Smooth muscle cell (in vitro differentiated cells): ENCODE measurements around the gene UBA7. TPM values are rescaled to one million over a fixed set of nuclear protein-coding genes. Genes with fewer than 3 reads are reported as not detected.

ENCODE experiments used
- DNase-seq: peaks from one replicate; lab custom pipeline; 2025; ENCODE audit not compliant: unreplicated experiment; lab: John Stamatoyannopoulos, UW
- H2AFZ ChIP-seq: fragments of 200-600 bp; sonication (generic); 2 replicates; pipeline ENCODE4 v1.6.0; 2016; ENCODE audit warnings: antibody characterized with exemption, low read depth, mild to moderate bottlenecking
- H3F3A ChIP-seq: fragments of 200-600 bp; sonication (generic); 2 replicates; pipeline ENCODE4 v1.6.0; 2017; ENCODE audit warnings: antibody characterized with exemption, low read depth
- H3K27ac ChIP-seq: fragments of 200-600 bp; sonication (generic); 2 replicates; pipeline ENCODE4 v1.5.1; 2016; ENCODE audit warnings: low read depth, mild to moderate bottlenecking
- H3K27me3 ChIP-seq: fragments of 200-600 bp; sonication (generic); 2 replicates; pipeline ENCODE4 v1.6.1; 2016; ENCODE audit warnings: low read depth, mild to moderate bottlenecking
- H3K36me3 ChIP-seq: fragments of 200-600 bp; sonication (generic); 2 replicates; pipeline ENCODE4 v1.5.1; 2016; ENCODE audit warnings: low read depth
- H3K4me1 ChIP-seq: fragments of 200-600 bp; sonication (generic); 2 replicates; pipeline ENCODE4 v1.5.1; 2016; ENCODE audit warnings: low read depth
- H3K4me2 ChIP-seq: fragments of 200-600 bp; sonication (generic); 2 replicates; pipeline ENCODE4 v1.6.0; 2016; ENCODE audit warnings: mild to moderate bottlenecking
- H3K4me3 ChIP-seq: fragments of 200-600 bp; sonication (generic); 2 replicates; pipeline ENCODE4 v1.5.1; 2016; ENCODE audit warnings: mild to moderate bottlenecking
- H3K79me2 ChIP-seq: fragments of 200-600 bp; sonication (generic); 2 replicates; pipeline ENCODE4 v1.6.0; 2016; ENCODE audit warnings: low read depth, mild to moderate bottlenecking
- H3K9ac ChIP-seq: fragments of 200-600 bp; sonication (generic); 2 replicates; pipeline ENCODE4 v1.6.0; 2016; ENCODE audit warnings: low read depth
- H3K9me3 ChIP-seq: fragments of 200-600 bp; sonication (generic); replicated peaks from 2 replicates; pipeline ENCODE4 v1.5.1; 2016; ENCODE audit warnings: low read depth
- H4K20me1 ChIP-seq: fragments of 200-600 bp; sonication (generic); 2 replicates; pipeline ENCODE4 v1.6.0; 2016; ENCODE audit warnings: low read depth
- CTCF ChIP-seq: fragments of 200-600 bp; sonication (generic); IDR thresholded peaks from 2 replicates; pipeline ENCODE4 v1.5.1; 2017; ENCODE audit warnings: borderline replicate concordance, mild to moderate bottlenecking, antibody characterized with exemption; ENCODE audit not compliant: insufficient read depth, poor library complexity, severe bottlenecking
- whole genome bisulfite sequencing: methylation state at CpG from one replicate; pipeline ENCODE4 v1.1.7; 2016; ENCODE audit warnings: low lambda C conversion rate; 5-methylcytosine and 5-hydroxymethylcytosine counted together
- polyA plus RNA-seq: library from polyadenylated mRNA; unstranded; fragments of >200 nt; fragmentation: Nextera tagmentation; extraction: Ambion mirVana; gene quantifications from 2 replicates; pipeline ENCODE4 v1.2.1, GENCODE V29; 2016
- total RNA-seq: library from RNA; depleted of rRNA; stranded (reverse); fragments of >200 nt; gene quantifications from 2 replicates; pipeline ENCODE4 v1.2.3, GENCODE V29; 2014

UBA7 gene
- total and polyA plus RNA-seq, 2 experiments from 2014 or later: 6.6 to 6.9 TPM

- peaks cover 4% of the 10 kb centered on the region for H3F3A ChIP-seq
- H2AFZ ChIP-seq: no peak overlapping the region
- H3K4me1 ChIP-seq: no peaks in the 10 kb centered on the region
- peaks cover 99% of the 10 kb centered on the region for H3K79me2 ChIP-seq
- no peak overlapping the region for H3K4me3 ChIP-seq
- peak overlapping the region; percentile 29 for H3K27ac ChIP-seq
- no peak overlapping the region for H3K9ac ChIP-seq
- H4K20me1 ChIP-seq: peaks cover 94% of the 10 kb centered on the region
- no peak for DNase-seq
- WGBS: 68% methylated on average over 3 of the region's 3 CpGs
- TF ChIP-seq CTCF: no peak
- H3K36me3 ChIP-seq: no peaks in the 10 kb centered on the region
- H3K4me2 ChIP-seq: no peak overlapping the region
- no peaks in the 10 kb centered on the region for H3K9me3 ChIP-seq
- no peaks in the 10 kb centered on the region for H3K27me3 ChIP-seq
Measured at GRCh38 chr3:49769286-49769915, 44.4 kb downstream of the UBA7 start.

GRCh38 chr3:49763981-49764380 lies 49.8 kb downstream of the UBA7 start:
- Histone ChIP-seq H2AFZ (no peak overlapping the region), H3F3A (no peaks in the 10 kb centered on the region), H3K4me2 (no peak overlapping the region), H3K36me3 (no peaks in the 10 kb centered on the region), H4K20me1 (peaks cover 97% of the 10 kb centered on the region), H3K9me3 (no peaks in the 10 kb centered on the region), H3K27ac (no peak overlapping the region), H3K9ac (no peak overlapping the region), H3K27me3 (no peaks in the 10 kb centered on the region), H3K4me1 (no peaks in the 10 kb centered on the region), H3K4me3 (no peak overlapping the region), H3K79me2 (peaks cover 97% of the 10 kb centered on the region)
- DNase-seq: no peak
- TF ChIP-seq CTCF: no peak
- WGBS: 95% methylated on average over 4 of the region's 4 CpGs

GRCh38 chr3:49761661-49762060 lies 52.1 kb downstream of the UBA7 start:
- Histone ChIP-seq H2AFZ (no peak overlapping the region), H3K9me3 (no peaks in the 10 kb centered on the region), H3K4me2 (no peak overlapping the region), H3K4me1 (no peaks in the 10 kb centered on the region), H3K9ac (no peak overlapping the region), H3K4me3 (no peak overlapping the region), H3F3A (no peaks in the 10 kb centered on the region), H4K20me1 (peaks cover 98% of the 10 kb centered on the region), H3K36me3 (no peaks in the 10 kb centered on the region), H3K79me2 (peaks cover 96% of the 10 kb centered on the region), H3K27ac (no peak overlapping the region), H3K27me3 (no peaks in the 10 kb centered on the region)
- DNase-seq: no peak
- no peak for TF ChIP-seq CTCF
- WGBS: 95% methylated on average over 3 of the region's 3 CpGs

GRCh38 chr3:49759226-49759625 lies 54.5 kb downstream of the UBA7 start:
- Histone ChIP-seq H3K9ac (no peak overlapping the region), H3K4me2 (no peak overlapping the region), H2AFZ (no peak overlapping the region), H3F3A (no peaks in the 10 kb centered on the region), H3K79me2 (peaks cover 96% of the 10 kb centered on the region), H3K9me3 (no peaks in the 10 kb centered on the region), H4K20me1 (peaks cover 98% of the 10 kb centered on the region), H3K36me3 (no peaks in the 10 kb centered on the region), H3K4me1 (no peaks in the 10 kb centered on the region), H3K27me3 (no peaks in the 10 kb centered on the region), H3K4me3 (no peak overlapping the region), H3K27ac (no peak overlapping the region)
- no peak for DNase-seq
- TF ChIP-seq CTCF: no peak
- 83% methylated on average over 1 of the region's 1 CpG for WGBS
